ENCODE data around the gene EIF4A3.

EIF4A3 gene

DNA sequence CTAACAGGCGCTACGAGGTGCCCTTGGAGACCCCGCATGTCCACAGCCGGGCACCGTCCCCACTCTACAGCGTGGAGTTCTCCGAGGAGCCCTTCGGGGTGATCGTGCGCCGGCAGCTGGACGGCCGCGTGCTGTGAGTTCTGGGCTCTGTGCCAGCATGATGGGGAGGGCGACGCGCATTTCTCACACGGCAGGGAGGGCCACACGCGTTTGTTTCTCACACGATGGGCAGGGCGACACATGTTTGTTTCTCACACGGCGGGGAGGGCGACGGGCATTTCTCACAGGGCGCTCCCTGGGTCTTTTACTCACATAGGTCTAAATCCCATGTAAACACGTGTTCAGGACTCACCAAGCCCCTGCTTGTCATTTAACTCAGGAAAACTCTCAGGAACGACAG lies 41.2 kb downstream of the EIF4A3 start:
- DNase-seq (ENCODE audit: extremely low spot score), result no peak
- TF ChIP-seq FOXA1 (IDR thresholded peaks at IDR 0.05) (no peak), CTBP1 (IDR thresholded peaks at IDR 0.05; ENCODE audit: borderline replicate concordance) (no peak), SP1 (IDR thresholded peaks at IDR 0.05) (no peak), TARDBP (IDR thresholded peaks at IDR 0.05) (no peak), BHLHE40 (IDR thresholded peaks at IDR 0.05; ENCODE audit: borderline replicate concordance) (no peak), HDGF (IDR thresholded peaks at IDR 0.05; ENCODE audit: borderline replicate concordance) (no peak), FOXM1 (IDR thresholded peaks at IDR 0.05; ENCODE audit: borderline replicate concordance) (no peak), ZNF384 (IDR thresholded peaks at IDR 0.05) (no peak), FOXK2 (IDR thresholded peaks at IDR 0.05) (no peak), ELF4 (IDR thresholded peaks at IDR 0.05) (no peak)
- TF ChIP-seq, protein P1, sequence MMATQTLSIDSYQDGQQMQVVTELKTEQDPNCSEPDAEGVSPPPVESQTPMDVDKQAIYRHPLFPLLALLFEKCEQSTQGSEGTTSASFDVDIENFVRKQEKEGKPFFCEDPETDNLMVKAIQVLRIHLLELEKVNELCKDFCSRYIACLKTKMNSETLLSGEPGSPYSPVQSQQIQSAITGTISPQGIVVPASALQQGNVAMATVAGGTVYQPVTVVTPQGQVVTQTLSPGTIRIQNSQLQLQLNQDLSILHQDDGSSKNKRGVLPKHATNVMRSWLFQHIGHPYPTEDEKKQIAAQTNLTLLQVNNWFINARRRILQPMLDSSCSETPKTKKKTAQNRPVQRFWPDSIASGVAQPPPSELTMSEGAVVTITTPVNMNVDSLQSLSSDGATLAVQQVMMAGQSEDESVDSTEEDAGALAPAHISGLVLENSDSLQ (IDR thresholded peaks at IDR 0.05), result no peak
- ChIA-PET POLR2A (no interaction called here), CTCF (interaction anchor here (1.2 kb wide), 1 partner anchor 19 kb away, joined by 5 read pairs; no protein-coding TSS in a partner anchor)

DNA sequence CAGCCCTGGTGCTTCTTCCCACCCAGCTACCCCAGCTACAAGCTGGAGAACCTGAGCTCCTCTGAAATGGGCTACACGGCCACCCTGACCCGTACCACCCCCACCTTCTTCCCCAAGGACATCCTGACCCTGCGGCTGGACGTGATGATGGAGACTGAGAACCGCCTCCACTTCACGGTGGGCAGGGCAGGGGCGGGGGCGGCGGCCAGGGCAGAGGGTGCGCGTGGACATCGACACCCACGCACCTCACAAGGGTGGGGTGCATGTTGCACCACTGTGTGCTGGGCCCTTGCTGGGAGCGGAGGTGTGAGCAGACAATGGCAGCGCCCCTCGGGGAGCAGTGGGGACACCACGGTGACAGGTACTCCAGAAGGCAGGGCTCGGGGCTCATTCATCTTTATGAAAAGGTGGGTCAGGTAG lies 42.0 kb downstream of the EIF4A3 start:
- ChIA-PET POLR2A (interaction anchor here (1.2 to 2.1 kb wide), 2 partner anchors 13 to 41 kb away, joined by 3 to 6 read pairs; no protein-coding TSS in a partner anchor), CTCF (interaction anchor here (0.6 kb wide), 1 partner anchor 188 kb away, joined by 5 read pairs; no protein-coding TSS in a partner anchor)
- DNase-seq (ENCODE audit: extremely low spot score), result no peak
- TF ChIP-seq FOXA1 (IDR thresholded peaks at IDR 0.05) (no peak), HDGF (IDR thresholded peaks at IDR 0.05; ENCODE audit: borderline replicate concordance) (no peak), TARDBP (IDR thresholded peaks at IDR 0.05) (no peak), NFRKB (IDR thresholded peaks at IDR 0.05) (no peak), SUZ12 (IDR thresholded peaks at IDR 0.05) (no peak), L3MBTL2 (conservative IDR thresholded peaks at IDR 0.05) (no peak)
- TF ChIP-seq, protein P1 (IDR thresholded peaks at IDR 0.05), result no peak

DNA sequence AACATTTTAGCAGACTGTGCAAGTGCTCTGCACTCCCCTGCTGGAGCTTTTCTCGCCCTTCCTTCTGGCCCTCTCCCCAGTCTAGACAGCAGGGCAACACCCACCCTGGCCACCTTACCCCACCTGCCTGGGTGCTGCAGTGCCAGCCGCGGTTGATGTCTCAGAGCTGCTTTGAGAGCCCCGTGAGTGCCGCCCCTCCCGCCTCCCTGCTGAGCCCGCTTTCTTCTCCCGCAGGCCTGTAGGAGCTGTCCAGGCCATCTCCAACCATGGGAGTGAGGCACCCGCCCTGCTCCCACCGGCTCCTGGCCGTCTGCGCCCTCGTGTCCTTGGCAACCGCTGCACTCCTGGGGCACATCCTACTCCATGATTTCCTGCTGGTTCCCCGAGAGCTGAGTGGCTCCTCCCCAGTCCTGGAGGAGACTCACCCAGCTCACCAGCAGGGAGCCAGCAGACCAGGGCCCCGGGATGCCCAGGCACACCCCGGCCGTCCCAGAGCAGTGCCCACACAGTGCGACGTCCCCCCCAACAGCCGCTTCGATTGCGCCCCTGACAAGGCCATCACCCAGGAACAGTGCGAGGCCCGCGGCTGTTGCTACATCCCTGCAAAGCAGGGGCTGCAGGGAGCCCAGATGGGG lies 42.5 kb downstream of the EIF4A3 start:
- DNase-seq (ENCODE audit: extremely low spot score), result no peak
- POLR2A ChIA-PET, result interaction anchor here (0.7 to 2.1 kb wide), 4 partner anchors 11 to 41 kb away, joined by 3 to 6 read pairs (median 4); no protein-coding TSS in a partner anchor
- CTCF ChIA-PET, result interaction anchor here (0.6 to 0.8 kb wide), 2 partner anchors 20 to 188 kb away, joined by 3 to 5 read pairs; no protein-coding TSS in a partner anchor
- TF ChIP-seq HDGF (IDR thresholded peaks at IDR 0.05; ENCODE audit: borderline replicate concordance) (no peak), SP1 (IDR thresholded peaks at IDR 0.05) (no peak), SUZ12 (IDR thresholded peaks at IDR 0.05) (no peak), FOXK2 (IDR thresholded peaks at IDR 0.05) (no peak), CTBP1 (IDR thresholded peaks at IDR 0.05; ENCODE audit: borderline replicate concordance) (no peak), NFRKB (IDR thresholded peaks at IDR 0.05) (no peak), ZNF384 (IDR thresholded peaks at IDR 0.05) (no peak), ARNT (IDR thresholded peaks at IDR 0.05) (no peak), ELF4 (IDR thresholded peaks at IDR 0.05) (no peak), L3MBTL2 (conservative IDR thresholded peaks at IDR 0.05) (no peak), FOXA1 (IDR thresholded peaks at IDR 0.05) (no peak), FOXM1 (IDR thresholded peaks at IDR 0.05; ENCODE audit: borderline replicate concordance) (no peak), TARDBP (IDR thresholded peaks at IDR 0.05) (no peak), BHLHE40 (IDR thresholded peaks at IDR 0.05; ENCODE audit: borderline replicate concordance) (no peak), LEF1 (IDR thresholded peaks at IDR 0.05; ENCODE audit: borderline replicate concordance) (no peak)
- TF ChIP-seq, protein P1 (IDR thresholded peaks at IDR 0.05), result no peak

DNA sequence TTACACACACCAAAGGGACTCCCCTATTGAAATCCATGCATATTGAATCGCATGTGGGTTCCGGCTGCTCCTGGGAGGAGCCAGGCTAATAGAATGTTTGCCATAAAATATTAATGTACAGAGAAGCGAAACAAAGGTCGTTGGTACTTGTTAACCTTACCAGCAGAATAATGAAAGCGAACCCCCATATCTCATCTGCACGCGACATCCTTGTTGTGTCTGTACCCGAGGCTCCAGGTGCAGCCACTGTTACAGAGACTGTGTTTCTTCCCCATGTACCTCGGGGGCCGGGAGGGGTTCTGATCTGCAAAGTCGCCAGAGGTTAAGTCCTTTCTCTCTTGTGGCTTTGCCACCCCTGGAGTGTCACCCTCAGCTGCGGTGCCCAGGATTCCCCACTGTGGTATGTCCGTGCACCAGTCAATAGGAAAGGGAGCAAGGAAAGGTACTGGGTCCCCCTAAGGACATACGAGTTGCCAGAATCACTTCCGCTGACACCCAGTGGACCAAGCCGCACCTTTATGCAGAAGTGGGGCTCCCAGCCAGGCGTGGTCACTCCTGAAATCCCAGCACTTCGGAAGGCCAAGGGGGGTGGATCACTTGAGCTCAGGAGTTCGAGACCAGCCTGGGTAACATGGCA lies 43.4 kb downstream of the EIF4A3 start:
- DNase-seq (ENCODE audit: extremely low spot score), result no peak
- ChIA-PET CTCF (interaction anchor here (0.8 kb wide), 1 partner anchor 21 kb away, joined by 3 read pairs; no protein-coding TSS in a partner anchor), POLR2A (interaction anchor here (0.7 to 2.8 kb wide), 5 partner anchors 12 to 42 kb away, joined by 3 to 51 read pairs (median 4); no protein-coding TSS in a partner anchor)
- TF ChIP-seq FOXM1 (IDR thresholded peaks at IDR 0.05; ENCODE audit: borderline replicate concordance) (no peak), SP1 (IDR thresholded peaks at IDR 0.05) (no peak), L3MBTL2 (conservative IDR thresholded peaks at IDR 0.05) (no peak), TARDBP (IDR thresholded peaks at IDR 0.05) (no peak), CTBP1 (IDR thresholded peaks at IDR 0.05; ENCODE audit: borderline replicate concordance) (no peak), ARNT (IDR thresholded peaks at IDR 0.05) (no peak), ZNF384 (IDR thresholded peaks at IDR 0.05) (no peak), HDGF (IDR thresholded peaks at IDR 0.05; ENCODE audit: borderline replicate concordance) (no peak), NFRKB (IDR thresholded peaks at IDR 0.05) (no peak)

DNA sequence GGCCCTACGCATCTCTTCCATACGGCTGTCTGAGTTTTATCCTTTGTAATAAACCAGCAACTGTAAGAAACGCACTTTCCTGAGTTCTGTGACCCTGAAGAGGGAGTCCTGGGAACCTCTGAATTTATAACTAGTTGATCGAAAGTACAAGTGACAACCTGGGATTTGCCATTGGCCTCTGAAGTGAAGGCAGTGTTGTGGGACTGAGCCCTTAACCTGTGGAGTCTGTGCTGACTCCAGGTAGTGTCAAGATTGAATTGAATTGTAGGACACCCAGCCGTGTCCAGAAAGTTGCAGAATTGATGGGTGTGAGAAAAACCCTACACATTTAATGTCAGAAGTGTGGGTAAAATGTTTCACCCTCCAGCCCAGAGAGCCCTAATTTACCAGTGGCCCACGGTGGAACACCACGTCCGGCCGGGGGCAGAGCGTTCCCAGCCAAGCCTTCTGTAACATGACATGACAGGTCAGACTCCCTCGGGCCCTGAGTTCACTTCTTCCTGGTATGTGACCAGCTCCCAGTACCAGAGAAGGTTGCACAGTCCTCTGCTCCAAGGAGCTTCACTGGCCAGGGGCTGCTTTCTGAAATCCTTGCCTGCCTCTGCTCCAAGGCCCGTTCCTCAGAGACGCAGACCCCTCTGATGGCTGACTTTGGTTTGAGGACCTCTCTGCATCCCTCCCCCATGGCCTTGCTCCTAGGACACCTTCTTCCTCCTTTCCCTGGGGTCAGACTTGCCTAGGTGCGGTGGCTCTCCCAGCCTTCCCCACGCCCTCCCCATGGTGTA lies 44.1 kb downstream of the EIF4A3 start:
- TF ChIP-seq SP1 (IDR thresholded peaks at IDR 0.05) (no peak), ZNF384 (IDR thresholded peaks at IDR 0.05) (no peak), FOXA1 (IDR thresholded peaks at IDR 0.05) (no peak), NFRKB (IDR thresholded peaks at IDR 0.05) (no peak), FOXM1 (IDR thresholded peaks at IDR 0.05; ENCODE audit: borderline replicate concordance) (no peak), CTBP1 (IDR thresholded peaks at IDR 0.05; ENCODE audit: borderline replicate concordance) (no peak), SUZ12 (IDR thresholded peaks at IDR 0.05) (no peak), HDGF (IDR thresholded peaks at IDR 0.05; ENCODE audit: borderline replicate concordance) (no peak), FOXK2 (IDR thresholded peaks at IDR 0.05) (no peak), LEF1 (IDR thresholded peaks at IDR 0.05; ENCODE audit: borderline replicate concordance) (no peak), TARDBP (IDR thresholded peaks at IDR 0.05) (no peak), ARNT (IDR thresholded peaks at IDR 0.05) (no peak), L3MBTL2 (conservative IDR thresholded peaks at IDR 0.05) (no peak), BHLHE40 (IDR thresholded peaks at IDR 0.05; ENCODE audit: borderline replicate concordance) (no peak), ELF4 (IDR thresholded peaks at IDR 0.05) (no peak)
- TF ChIP-seq, protein P1 (IDR thresholded peaks at IDR 0.05), result no peak
- POLR2A ChIA-PET, result interaction anchor here (2.0 to 2.8 kb wide), 3 partner anchors 13 to 43 kb away, joined by 6 to 51 read pairs (median 14); no protein-coding TSS in a partner anchor

More for the DNA sequence above, 44.1 kb downstream of the EIF4A3 start:
- no peak for DNase-seq (ENCODE audit: extremely low spot score)
- CTCF ChIA-PET, result no interaction called here
